ENCODE results near the gene VPS11.
"Not testable (repeated sequence)": the region's sequence is repeated elsewhere in the genome, so short reads cannot be mapped to it uniquely, and the experiment has no call there.

Gene VPS11

DNA sequence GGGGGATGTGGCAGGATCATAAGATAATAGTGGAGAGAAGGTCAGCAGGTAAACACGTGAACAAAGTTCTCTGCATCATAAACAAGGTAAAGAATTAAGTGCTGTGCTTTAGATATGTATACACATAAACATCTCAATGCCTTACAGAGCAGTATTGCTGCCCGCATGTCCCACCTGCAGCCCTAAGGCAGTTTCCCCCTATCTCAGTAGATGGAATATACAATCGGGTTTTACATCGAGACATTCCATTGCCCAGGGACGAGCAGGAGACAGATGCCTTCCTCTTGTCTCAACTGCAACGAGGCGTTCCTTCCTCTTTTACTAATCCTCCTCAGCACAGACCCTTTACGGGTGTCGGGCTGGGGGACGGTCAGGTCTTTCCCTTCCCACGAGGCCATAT is 28.1 kb upstream of the VPS11 start:
- not testable (repeated sequence) for DNase-seq

GRCh38 chr11:119041821-119042514 is 25.6 kb upstream of the VPS11 start:
- no peak for DNase-seq

DNA sequence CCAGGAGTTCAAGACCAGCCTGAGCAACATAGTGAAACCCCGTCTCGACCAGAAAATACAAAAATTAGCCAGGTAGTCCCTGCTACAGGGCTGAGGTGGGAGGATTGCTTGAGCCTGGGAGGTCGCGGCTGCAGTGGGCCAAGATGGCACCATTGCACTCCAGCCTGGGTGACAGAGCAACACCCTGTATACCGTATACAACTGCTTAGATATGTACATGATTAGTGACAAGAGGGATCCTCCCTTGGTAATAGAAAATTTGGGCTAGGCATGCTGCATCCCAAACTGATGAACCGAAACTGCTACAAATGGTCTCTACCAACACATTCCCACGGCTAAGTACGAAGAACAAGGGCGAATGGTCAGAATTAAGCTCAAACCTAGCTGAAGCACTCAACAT is 24.7 kb upstream of the VPS11 start:
- DNase-seq = no peak

DNA sequence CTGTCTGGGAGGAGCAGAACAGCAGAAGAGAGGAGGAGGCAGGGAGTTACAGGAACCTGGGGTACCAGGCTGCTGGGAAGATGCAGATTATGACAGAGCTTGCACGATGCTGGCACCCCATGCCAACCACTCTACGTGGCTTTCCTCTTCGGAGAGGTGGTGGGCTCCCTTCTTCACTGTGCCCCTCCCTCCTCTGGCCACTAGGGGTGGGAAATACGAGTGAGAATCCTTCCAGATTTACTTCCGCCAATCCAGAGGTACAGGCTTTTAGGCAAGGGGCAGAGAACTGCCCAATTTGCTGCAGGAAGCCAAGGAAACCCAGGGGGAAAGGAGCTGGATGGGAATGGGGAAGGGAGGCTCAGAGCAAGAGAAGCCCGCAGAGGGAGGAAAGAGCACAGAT is 22.9 kb upstream of the VPS11 start:
- DNase-seq = no peak

DNA sequence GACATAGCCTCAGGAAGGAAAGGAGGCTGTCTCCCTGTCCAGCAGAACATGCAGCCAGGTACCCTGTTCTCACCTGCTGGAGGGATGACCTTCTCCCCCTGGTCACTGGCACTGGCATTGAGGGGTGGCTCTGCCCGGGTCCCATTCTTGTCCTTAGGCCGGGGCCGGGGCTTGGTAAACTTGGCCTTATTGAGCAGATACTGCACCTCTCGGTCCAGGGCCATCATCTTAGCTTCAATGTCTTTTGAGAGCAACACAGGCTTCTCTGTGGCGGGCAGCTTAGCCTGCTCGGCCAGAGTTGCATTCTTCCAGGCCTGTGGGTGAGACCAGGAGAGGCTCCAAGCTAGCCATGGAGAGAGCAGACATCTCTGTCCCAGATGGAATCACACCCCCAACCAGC is 21.1 kb upstream of the VPS11 start:
- DNase-seq = no peak

GRCh38 chr11:119047205-119047604 is 20.4 kb upstream of the VPS11 start:
- no peak for DNase-seq

- DNase-seq = no peak
Measured at GRCh38 chr11:119048644-119049043, 19.0 kb upstream of the VPS11 start.

- DNase-seq = no peak
Measured at GRCh38 chr11:119049081-119049480, 18.5 kb upstream of the VPS11 start.

- no peak for DNase-seq
Measured at GRCh38 chr11:119051440-119052162, 16.0 kb upstream of the VPS11 start.

DNA sequence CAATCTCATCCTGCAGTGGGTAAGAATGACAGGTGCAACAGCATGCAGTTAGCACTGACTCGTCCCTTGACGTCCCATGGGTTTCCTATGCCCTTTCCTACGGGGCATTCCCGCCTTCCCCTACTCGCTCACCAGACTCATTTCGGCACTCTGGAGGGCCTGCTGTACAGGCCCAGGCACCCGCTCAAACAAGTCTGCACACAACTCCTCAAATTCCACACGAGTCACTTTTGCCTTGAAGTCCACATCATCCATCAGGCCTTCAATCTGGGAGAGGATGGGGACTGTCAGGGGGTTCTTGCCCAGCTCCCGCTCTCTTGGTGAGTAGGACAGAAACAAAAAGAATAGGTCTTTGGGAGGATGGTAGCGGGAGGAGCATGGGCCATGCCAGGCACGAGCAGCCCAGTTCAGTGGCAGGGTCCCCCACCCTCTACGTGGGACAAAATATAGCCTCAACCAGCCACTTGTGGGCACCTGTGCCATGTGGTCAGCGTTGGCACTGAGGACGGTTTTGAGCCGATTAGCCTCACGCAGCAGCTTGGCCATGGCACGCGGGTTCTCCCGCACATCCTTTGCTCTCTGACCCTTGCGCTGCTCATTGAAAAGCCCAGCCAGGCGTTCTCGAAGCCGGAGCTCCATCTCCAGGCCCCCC is 15.3 kb upstream of the VPS11 start:
- DNase-seq = no peak

DNA sequence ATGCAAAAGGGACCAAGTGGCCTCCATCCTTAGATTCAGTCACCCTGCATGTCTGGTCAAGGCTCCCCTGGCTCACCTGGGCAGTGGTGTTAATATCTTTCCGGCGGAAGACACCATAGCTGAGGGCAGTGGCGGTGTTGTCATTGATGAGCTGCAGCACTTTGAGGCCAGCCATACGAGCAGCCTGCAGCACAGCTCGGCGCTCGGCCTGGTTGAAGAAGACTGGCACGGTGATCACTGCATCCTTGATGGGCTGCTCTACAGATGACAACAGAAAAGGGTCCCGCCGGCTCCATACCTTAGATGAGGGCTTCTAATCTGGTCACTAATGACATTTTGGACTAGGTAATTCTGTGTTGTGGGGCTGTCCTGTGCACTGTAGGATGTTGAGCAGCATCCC is 13.2 kb upstream of the VPS11 start:
- no peak for DNase-seq

DNA sequence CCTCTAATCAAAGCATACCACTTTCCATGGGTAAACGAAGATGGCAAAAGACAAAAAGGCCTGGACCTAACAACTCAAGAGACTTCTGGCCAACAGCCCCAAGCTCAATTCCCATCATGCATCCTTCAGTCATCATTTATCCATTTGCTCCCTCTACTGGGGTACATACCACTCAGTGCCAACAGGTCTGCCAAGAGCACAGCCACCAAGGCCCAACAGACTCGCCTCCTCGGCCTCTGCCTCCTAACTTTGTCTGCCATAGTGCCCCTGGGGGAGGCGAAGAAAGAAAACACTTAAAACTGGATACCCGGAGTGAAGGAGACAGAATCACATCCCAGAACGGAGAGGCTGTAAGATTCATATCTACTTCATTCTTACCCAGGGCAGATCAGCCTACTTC is 11.7 kb upstream of the VPS11 start:
- DNase-seq = no peak

- DNase-seq = no peak
Measured at GRCh38 chr11:119056421-119056999, 11.1 kb upstream of the VPS11 start.

GRCh38 chr11:119057000-119057769 is 10.4 kb upstream of the VPS11 start, which contains the start of gene HYOU1:
TSS of gene HYOU1 (minus strand) at chr11:119057205. CDS start at chr11:119056160, 1,045 bp downstream.
- DNase-seq = peak; percentile 96

GRCh38 chr11:119059128-119059527 is 8.5 kb upstream of the VPS11 start:
- not testable (repeated sequence) for DNase-seq

DNA sequence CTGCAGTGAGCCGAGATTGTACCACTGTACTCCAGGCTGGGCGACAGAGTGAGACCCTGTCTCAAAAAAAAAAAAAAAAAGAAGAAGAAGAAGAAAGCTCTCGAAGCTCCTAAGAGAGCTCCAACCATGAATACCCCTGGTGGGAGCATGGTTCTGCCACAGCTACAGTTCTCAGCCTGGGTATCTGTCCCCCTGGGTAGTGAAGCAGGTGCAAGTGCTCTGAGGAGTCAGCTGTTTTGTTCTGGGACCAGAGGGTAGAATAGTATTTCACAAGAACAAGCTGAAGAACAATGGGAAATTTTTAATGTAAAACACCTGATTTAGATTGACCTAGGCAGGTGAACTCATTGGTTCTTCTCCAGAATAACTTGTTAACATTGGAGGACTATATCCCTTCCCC is 6.4 kb upstream of the VPS11 start:
- DNase-seq = no peak

- peak; percentile 38 for DNase-seq
Measured at GRCh38 chr11:119062779-119063178, 4.8 kb upstream of the VPS11 start.

- DNase-seq = peak; percentile 31
Measured at GRCh38 chr11:119065369-119065768, 2.2 kb upstream of the VPS11 start.

DNA sequence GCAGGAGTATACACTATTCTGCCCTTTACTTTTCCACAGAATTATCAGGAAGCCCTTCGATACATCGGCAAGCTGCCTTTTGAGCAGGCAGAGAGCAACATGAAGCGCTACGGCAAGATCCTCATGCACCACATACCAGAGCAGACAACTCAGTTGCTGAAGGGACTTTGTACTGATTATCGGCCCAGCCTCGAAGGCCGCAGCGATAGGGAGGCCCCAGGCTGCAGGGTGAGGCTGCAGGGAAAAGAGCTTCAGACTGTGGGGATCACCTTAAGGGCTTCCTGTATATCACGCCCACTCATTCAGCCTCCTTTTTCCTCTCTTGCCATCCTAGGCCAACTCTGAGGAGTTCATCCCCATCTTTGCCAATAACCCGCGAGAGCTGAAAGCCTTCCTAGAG is 10.2 kb downstream of the VPS11 start:
- no peak for DNase-seq

DNA sequence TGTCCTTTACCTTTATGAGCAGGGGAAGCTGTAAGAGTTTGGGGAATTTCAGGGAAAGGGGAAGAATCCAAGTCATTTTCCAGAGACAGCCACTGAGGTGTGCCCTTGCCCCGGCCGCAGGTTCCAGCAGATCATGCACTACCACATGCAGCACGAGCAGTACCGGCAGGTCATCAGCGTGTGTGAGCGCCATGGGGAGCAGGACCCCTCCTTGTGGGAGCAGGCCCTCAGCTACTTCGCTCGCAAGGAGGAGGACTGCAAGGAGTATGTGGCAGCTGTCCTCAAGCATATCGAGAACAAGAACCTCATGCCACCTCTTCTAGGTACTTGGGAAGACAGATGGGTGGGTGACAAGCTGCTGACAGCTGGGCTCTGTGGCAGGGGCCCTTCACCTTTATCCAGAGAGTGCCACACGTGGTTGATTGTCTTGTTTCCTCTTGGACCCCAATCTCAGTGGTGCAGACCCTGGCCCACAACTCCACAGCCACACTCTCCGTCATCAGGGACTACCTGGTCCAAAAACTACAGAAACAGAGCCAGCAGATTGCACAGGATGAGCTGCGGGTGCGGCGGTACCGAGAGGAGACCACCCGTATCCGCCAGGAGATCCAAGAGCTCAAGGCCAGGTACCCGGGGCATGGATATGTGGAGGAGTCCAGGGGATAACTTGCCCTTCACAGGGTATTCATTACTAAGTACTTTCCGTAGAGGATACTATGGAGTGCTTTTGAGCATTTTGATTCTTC is 11.2 kb downstream of the VPS11 start:
- no peak for DNase-seq

DNA sequence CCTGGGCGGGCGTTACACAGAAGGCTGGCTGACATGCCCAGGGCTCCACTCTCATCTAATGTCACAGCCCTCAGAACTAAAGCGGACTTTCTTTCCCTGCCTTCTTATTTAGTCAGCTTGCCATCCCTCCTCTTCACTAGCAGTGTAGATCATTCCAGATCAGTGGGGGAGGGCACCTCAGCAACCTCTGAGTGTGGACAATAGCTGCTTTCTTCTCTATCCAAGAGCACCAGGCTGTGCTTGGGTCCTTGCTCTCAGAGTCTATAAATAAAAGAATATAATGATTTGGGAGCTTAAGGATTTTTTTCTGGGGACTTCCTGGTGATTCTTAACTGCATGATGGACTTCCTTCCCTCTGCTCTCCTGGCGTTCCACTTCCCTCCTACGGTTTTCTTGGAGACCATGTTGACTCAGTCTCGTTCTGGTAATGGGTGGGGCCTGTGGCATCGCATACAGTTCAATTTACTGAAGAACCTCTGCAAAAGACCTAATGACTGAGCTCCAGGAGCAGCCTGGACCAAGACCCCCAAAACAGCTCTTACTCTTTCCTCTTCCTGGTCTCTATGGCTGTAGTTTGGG is 14.2 kb downstream of the VPS11 start:
- no peak for DNase-seq

All from fibroblast of skin of right quadriceps (primary cell).